Stimulated activated CD8-positive, alpha-beta memory T cell treated with anti-CD3 and anti-CD28 coated beads, Interleukin-12 subunit alpha, Interleukin-12 subunit beta, amount 100 ng/mL, for 24 hours (primary cell): ENCODE results near the gene GRN.
"Not testable (repeated sequence)": the region's sequence is repeated elsewhere in the genome, so short reads cannot be mapped to it uniquely, and the experiment has no call there.

Experiments
- DNase-seq: peaks from one replicate; pipeline ENCODE4 v3.0.0-alpha.2; 2020; ENCODE audit errors: extremely low read depth

Gene GRN

DNA sequence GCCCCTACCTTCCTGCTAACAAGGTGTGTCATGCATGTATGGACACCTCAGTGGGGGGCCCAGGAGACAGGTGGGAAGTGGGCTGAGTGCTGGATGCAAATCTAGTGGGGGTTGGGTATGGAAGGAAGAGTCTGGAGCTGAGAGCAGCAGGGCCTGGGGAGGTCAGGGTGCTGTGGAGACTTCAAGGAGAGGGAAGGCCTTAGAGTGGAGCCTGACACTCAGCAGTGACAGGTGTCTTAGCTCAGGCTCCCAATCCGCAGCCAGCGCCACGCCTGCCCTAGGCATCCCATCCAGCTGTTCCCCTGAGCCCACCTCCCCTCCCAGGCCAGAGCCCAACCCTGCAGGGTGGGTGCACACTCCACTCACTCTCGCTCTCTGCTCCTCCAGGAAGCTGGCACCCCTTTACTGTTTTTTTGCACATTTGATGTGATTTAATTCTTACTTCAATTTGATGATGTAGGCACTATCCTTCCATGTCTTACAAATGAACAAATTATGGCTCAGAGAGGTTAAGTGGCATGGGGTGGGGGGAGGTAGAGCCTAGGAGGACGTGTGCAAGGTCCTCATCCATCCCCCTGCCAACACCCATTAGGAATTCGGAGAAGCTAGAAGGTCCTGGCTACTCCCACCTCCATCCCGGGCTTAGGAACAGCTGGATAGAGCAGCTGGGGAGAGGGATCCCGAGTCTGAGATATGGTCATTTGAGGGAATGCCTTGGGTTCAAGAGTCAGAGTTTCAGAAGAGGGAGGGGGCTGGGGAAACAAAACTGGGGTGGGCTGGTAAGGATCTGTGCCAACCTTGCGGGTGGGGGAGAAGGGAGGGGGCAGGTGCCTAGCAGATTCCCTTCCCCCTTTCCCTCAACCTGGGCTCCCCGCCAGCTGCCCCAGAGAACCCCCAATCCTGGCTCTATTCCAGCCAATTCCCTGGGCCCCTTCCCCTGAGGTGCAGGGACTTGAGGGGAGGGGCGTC lies 16.5 kb downstream of the GRN start:
- DNase-seq = no peak

DNA sequence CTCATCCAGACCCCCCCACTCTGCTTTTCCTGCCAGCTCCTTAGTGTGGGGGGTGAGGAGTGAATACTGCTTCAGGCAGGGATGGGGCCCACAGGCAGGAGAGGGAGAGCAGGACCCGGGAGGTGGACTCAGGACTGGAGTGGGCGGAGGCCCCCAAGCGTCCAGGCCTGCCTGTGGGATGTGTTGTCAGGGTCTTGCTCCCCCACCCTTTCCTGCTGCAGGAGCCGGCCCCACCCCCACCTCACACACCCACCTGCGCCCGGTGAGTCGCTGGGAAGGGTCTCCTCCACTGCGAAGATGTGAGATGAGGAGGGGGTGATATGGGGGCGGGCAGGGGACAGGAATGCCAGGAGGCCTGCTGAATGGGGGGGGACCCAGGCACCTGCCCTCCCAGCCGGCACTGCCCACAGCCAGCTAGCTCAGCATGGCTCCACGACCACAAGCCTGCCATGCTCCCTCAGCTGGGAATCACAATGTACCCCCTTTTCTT lies 17.4 kb downstream of the GRN start:
- no peak for DNase-seq

DNA sequence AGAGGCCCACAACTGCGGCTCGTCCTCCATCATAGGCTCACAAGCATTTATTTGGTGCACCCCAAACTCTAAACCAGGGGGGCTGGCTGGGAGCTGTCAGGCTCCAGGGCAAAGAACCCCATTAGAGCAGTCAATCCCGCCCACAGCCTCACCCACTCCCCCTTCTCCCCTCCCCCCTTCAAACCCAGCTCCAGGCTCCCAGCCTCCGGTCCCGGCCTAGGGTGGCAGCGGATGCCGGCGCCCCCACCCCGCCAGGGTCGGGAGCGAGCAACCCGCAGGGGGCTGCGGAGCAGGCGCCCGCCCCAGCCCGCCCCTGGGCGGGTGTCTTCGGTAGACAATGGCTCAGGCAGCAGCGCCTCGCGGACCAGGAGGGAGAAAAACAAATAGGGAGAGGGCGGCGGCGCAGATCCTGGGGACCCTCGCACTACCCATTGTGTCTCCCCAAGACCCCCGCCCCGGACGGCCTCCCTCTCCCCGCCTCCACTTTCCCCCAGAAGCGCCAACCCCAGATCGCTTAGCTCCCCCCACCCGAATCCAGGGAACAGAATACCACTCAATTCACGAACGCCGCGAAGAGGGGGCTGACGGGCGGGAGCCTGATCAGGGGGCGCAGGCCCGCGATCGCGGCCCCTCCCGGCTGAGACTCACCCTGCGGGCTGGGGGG lies 18.0 kb downstream of the GRN start:
- no peak for DNase-seq

DNA sequence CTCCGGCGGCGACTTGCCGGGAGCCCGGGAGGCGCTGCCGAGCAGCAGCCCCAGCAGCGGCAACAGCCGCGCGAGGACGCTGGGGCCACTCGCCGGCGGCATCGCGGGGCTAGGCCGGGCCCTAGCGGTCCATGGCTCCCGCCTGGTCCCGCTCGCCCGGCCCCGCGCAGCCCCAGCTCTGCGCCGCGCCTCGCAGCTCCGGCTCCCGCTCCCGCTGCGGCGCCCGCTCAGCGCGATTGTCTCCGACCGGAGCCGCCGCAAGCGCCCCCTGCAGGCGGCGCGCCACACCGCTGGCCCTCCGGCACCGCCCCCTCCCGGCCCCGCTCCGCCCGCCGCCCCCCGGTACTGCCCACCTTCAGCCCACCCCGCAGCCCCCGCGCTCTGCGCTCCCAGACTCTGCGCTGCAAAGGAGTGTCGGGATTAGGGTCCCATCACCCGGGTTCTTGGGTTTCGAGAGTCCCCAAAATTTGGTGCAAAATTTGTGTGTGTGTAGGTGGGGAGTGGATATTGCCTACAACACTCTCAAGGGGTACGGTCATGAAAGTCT lies 18.6 kb downstream of the GRN start, which contains the start of gene FAM171A2:
Gene FAM171A2 (minus strand): TSS at position 241 of the 547 bp plus-strand sequence. CDS start 139 bp downstream, at position 102.
- no peak for DNase-seq

DNA sequence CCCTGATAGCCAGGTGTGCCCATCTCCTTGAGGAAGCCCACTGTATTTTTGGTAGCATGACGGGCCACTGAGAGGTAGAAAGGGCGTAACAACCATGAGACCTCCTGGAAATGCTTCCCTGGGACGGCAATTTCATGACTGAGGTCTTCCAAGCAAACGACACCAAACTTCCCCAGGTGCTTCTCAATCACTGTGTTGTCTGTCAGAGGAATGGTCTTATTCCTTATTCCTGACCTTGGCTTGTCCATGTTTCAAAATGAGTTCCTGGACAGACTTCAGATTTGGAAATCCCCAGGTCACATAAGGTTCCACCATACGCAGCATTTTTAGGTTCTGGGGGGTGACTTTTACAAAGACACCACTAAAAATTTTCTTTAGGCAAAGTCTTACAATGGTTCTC lies 19.9 kb downstream of the GRN start:
- not testable (repeated sequence) for DNase-seq

DNA sequence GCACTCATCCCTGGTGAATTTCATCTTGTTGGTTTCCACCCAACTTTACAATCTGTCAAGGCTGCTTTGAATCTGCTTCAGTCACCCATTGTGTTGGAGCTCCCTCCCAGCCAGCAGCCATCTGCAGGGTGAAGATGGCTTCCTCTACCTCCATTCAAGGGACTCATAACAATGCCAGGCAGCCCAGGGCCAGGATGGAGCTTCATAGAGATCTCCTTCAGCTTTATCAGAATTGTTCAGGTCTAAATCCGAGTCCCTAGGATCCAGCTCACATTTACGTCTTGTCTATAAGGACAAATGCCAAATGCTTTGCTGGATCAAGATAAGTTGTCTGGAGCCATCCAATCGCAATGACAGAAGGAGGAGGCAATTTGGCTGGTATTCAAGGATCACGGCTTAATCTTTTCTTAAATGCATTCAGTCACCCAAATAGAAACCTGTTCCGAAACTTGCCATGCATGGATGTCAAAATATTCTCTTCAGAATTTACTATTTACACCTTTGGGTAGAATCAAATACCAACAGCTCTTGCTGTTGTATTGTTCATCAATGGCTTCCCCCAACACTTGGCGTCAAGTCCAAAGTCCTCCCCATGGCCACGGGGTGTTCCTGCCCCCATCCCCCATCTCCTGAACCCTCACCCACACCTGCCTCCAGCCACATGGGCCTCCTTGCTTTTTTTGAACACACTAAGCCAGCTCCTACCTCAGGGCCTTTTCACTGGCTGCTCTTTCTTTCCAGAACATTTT lies 22.3 kb downstream of the GRN start:
- no peak for DNase-seq

DNA sequence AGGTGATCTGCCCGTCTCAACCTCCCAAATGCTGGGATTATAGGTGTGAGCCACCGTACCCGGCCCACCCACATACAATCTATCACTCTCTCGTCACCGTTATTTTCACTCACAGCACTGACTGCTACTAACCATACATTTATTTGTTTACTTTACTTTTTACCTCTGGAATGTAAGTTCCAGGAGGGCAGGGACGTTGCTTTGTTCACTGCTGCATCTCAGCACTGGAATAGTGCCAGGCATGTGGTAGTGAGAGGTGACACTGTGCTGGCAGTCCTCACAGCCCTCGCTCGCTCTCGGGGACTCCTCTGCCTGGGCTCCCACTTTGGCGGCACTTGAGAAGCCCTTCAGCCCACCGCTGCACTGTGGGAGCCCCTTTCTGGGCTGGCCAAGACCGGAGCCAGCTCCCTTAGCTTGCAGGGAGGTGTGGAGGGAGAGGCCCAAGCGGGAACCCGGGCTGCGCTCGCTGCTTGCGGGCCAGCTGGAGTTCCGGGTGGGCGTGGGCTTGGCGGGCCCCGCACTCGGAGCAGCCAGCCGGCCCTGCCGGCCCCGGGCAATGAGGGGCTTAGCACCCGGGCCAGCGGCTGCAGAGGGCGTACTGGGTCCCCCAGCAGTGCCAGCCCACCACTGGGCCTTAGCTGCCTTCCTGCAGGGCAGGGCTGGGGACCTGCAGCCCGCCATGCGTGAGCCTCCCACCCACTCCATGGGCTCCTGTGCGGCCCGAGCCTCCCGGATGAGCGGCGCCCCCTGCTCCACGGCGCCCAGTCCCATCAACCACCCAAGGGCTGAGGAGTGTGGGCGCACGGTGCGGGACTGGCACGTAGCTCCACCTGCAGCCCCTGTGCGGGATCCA lies 23.5 kb downstream of the GRN start:
- DNase-seq = not testable (repeated sequence)

DNA sequence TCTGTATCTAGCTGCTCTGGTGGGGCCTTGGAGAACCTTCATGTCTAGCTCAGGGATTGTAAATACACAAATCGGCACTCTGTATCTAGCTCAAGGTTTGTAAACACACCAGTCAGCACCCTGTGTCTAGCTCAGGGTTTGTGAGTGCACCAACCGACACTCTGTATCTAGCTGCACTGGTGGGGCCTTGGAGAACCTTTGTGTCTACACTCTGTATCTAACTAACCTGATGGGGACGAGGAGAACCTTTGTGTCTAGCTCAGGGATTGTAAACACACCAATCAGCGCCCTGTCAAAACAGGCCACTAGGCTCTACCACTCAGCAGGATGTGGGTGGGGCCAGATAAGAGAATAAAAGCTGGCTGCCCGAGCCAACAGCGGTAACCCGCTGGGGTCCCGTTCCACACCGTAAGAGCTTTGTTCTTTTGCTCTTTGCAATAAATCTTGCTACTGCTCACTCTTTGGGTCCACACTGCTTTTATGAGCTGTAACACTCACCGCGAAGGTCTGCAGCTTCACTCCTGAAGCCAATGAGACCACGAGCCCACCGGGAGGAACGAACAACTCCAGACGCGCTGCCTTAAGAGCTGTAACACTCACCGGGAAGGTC lies 24.4 kb downstream of the GRN start:
- DNase-seq = not testable (repeated sequence)

DNA sequence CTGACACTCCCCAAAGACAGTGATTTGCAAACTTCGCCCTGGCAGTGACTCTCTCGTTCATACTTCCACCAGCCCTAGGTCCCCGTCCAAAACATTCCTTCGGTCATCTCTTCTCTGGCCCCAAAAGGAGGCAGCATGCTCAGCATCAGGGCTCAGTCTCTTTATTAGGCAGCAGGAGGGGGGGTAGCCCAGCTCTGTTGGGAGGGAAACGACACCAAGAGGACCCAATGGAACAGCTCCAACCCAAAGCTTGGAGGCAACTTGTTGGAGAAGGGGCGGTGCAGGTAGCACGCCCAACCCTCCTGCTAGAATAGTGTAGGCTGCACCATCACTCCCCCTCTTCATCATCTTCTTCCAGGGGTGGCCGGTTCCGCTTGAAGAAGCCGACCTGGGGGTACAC lies 26.9 kb downstream of the GRN start:
- DNase-seq = no peak

DNA sequence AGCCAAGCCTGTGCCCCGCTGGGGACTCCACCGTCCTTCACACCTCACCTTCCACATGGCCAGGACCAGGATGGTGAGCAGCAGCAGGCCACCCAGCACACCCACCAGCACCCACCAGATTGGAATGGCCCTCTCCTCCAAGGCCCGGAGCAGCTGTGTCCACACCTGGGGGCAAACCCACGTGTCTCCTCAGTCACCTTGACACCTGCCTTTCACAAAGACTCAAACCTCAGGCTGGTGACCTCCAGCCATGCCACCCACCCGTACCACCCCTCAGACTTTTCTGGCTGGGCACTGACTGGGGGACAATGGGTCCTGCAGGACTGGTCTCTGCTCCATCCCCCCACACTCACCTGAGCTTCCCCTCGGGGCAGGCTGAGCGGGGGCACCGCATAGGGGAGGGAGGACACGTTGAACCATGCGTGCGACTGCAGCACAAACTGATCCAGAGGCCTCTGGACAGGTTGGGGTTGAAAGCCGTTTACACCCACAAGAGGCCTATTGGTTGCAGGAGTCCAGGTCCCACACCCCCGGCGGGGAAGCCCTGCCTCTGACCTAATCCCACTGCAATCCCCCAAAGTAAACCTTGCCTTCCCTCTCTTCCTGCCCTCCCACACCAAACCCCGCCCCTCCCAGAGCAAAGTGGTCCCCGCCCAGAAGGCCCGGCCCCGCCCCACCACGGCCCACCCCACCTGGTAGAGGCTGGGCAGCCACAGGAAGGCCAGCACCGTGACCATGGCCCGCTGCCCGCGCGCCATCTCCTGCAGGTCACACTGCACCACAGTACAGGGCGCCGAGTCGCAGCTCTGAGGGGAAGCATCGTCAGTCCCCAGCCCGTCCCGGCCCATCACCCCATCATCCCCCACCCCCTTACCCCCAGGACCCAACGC lies 29.4 kb downstream of the GRN start:
- DNase-seq = no peak

DNA sequence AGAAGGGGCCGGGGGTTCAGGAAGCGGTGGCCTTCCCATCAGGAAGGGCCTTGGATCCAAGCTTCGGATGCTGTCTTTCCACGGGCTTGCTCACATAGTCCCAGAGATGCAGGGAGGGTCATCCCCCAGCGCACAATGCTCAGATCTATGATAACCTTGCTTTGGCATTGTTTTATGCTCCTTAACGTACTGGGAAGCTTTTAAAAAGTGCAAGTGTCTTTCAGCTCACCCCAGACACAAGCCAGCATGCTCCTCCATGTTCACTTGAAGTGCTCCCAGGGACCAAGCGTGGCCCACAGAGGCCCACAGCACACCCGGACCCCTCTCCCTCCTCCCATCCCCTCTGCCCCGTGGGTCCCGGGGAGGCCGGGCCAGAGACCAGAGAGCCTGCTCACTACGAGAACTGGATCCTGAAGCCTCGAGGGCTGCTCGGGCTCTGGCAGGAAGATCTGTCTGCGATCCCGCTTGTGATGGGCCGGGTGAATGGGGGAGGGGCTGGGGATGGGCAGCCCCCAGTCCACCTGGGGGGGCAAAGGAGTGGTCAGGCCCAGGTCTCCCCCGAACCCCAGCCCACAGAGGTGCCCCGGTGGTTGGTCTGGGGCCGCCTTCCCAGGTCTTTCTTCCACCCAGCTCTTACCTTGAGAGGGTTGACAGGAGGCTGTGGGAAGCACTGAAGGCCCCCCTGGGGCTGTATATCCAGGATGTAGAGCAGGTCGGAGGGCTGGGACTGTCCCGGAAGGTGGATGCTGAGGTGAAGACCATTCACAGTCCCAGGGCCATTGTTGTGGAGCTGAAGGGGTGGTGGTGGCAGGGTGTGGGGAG lies 30.3 kb downstream of the GRN start:
- no peak for DNase-seq

DNA sequence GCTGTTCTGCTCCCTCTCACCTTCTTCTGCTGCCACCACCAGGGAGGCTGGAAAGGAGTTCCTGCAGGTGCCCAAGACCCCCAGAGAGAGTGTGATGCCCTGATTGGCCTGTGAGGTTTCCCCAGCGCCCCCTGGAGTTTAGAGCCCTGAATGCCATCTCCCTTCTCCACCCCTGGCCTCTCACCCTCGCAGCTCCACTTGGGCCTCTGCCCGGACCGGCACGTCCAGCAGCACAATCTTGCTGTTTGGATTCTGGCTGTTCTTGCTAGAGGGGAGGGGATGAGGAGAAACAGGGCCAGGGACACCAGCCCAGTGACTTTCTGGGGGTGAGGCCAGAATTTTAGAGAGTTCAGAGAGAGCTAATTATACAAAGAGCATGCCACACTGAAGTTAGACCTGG lies 31.0 kb downstream of the GRN start:
- no peak for DNase-seq

DNA sequence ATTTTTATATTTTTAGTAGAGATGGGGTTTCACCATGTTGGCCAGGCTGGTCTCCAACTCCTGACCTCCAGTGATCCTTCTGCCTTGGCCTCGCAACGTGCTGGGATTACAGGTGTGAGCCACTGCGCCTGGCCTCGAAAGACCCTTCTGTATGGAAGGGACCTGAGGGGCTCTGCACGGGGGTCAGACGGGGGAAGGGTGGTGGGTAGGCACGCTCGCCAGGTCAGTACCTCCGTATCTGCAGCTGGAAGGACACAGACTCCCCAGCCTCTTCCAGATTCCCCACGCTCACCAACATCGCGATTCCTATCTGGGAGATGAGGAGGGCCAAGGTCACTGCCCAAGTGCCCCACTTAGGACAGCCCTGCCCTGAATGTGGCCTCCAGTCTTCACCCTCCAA lies 31.7 kb downstream of the GRN start:
- no peak for DNase-seq

DNA sequence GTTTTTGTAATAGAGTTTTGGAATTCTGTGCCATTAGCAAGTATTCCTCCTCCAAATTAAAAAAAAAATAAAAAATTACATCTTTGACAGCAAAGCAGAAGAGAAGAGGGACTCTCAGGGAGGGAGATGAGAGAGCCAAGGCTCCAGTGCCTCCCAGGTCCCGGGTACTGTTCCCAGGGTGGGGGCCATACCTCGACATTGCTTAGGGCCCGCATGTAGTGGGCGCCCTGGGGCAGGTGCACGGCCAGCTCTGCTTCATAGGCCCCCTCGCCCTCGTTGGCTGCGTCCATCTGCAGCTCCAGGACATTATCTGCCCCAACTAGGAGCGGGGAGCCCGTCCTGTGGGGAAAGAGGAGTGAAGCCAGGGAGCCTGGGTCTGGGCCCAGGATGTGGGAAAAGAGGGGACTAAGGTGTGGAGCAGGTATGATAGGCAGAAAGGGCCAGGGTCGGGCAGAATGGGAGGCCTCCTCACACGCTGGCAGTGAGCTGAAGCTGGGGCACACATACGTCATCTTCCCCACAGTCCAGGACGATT lies 33.1 kb downstream of the GRN start:
- no peak for DNase-seq

DNA sequence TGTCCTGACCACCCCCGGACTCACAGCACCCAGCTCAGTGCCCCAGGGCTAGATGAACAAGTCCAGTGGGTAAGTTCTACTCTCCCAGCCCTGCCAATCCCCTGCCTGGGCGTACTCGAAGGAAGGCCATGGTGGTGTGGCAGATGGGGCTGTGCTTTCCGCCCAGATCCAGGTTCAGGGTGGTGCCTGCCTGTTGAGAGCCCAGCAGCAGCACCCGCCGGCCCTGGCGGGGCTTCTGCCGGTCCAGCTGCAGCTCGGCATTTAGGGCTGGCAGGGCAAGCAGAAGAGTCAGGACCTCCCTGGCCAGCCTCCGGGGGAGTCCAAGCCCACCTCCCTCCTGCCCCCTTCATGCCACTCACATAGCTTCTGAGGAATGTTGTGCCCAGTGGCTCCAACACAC lies 34.8 kb downstream of the GRN start:
- no peak for DNase-seq

DNA sequence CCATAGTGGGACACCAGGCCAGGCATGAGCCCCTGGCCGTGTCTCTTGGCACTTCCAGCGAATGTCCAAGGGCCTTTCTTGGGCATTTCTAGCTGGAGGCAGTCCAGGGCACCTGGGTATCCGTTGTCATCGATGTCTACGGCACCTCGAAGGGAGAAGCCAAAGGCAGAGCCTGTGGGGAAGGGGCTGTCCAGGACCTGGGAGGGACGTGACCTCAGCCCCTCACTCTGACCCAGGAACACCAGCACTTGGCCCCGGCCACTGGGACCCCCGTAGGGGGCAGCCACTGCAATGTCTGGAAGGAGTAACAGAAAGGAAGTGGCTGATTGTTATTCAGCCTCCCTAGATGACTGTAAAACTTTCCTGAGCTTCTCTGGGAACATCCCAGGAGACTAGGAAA lies 35.7 kb downstream of the GRN start:
- DNase-seq = no peak

DNA sequence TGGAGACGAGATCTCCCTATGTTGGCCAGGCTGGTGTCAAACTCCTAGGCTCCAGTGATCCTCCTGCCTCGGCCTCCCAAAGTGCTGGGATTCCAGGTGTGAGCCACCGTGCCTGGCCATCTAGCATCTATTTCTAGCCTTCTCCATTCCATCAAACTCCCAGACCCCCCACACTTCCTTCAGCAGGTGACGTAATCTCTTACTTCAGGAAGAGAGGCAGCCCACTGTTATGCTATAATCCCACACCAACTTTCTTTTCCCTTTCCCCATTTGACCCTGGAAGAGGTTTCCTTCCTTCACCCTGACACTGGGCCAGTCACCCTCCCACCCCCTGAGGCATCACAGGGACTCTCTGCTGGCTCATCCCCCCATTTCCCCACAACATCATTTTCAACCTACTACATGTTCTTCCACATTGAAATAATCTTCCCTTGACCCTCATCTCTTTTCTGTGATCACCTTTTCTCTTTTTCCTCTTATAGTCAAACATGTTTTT lies 36.8 kb downstream of the GRN start:
- DNase-seq = no peak

DNA sequence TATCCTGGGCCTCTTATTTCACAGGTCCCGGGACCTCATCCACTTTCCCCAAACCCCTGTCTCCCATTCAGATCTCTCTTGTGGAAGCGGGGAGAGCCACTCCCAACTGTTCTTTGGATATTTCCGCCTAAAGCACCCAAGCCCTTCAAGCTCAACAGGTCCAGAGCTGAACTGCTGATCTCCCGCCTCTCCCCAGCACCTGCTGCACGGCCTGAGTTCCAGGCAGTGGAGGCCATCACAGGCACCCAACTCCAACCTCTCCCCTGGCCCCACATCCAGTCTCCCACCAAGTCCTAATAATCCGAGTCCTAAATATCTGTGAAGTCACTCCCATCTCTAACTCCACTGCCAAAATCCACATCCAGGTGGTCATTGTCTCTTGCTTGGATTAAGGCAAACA lies 37.8 kb downstream of the GRN start:
- no peak for DNase-seq
